HEK293 (cell line): ENCODE measurements around the gene CRTC2.
A peak's percentile ranks its signal among the peaks of the same experiment; 100 is the strongest.

Source experiments
- CTCF ChIP-seq: fragments of 450-650 bp; formaldehyde crosslinking; IDR thresholded peaks from 2 replicates; pipeline ENCODE4 v1.5.1; 2016; ENCODE audit warnings: missing biosample characterization, missing genetic modification characterization
- SP2 ChIP-seq: fragments of 450-650 bp; formaldehyde crosslinking; IDR thresholded peaks from 2 replicates; pipeline ENCODE4 v1.5.1; 2016; ENCODE audit warnings: missing biosample characterization, missing genetic modification characterization
- TCF7L2 ChIP-seq: IDR thresholded peaks from 2 replicates; pipeline ENCODE4 v1.6.1; 2011; ENCODE audit warnings: low read depth, mild to moderate bottlenecking, inconsistent platforms, low read length, moderate library complexity, borderline replicate concordance
- ZBTB1 ChIP-seq: fragments of 450-650 bp; formaldehyde crosslinking; IDR thresholded peaks from 2 replicates; pipeline ENCODE4 v1.5.1; 2016; ENCODE audit warnings: missing biosample characterization, missing genetic modification characterization
- ZNF398 ChIP-seq: fragments of 450-650 bp; formaldehyde crosslinking; IDR thresholded peaks from 2 replicates; pipeline ENCODE4 v1.5.1; 2017; ENCODE audit warnings: missing biosample characterization, missing genetic modification characterization
- ZNF707 ChIP-seq: fragments of 450-650 bp; formaldehyde crosslinking; IDR thresholded peaks from 2 replicates; pipeline ENCODE4 v1.5.1; 2016; ENCODE audit warnings: missing biosample characterization, missing genetic modification characterization

- TF ChIP-seq CTCF (tag by site-specific recombination) (no peak), TCF7L2 (no peak), ZBTB1 (tag by site-specific recombination) (no peak), ZNF707 (tag by site-specific recombination) (no peak), SP2 (tag by site-specific recombination) (peak; percentile 85), ZNF398 (tag by site-specific recombination) (no peak)
Observed at GRCh38 chr1:153985941-153986761, 27.7 kb upstream of the CRTC2 start, which contains the start of gene RAB13.
